NCI-H2227 treated with DMSO at 0.1 percent for 48 hours (cell line): ENCODE measurements around the gene CCDC183.
"Not testable (repeated sequence)": the region's sequence is repeated elsewhere in the genome, so short reads cannot be mapped to it uniquely, and the experiment has no call there.

Source experiments
- DNase-seq: peaks from one replicate; lab custom pipeline; 2025; lab: John Stamatoyannopoulos, UW

Gene CCDC183

DNA sequence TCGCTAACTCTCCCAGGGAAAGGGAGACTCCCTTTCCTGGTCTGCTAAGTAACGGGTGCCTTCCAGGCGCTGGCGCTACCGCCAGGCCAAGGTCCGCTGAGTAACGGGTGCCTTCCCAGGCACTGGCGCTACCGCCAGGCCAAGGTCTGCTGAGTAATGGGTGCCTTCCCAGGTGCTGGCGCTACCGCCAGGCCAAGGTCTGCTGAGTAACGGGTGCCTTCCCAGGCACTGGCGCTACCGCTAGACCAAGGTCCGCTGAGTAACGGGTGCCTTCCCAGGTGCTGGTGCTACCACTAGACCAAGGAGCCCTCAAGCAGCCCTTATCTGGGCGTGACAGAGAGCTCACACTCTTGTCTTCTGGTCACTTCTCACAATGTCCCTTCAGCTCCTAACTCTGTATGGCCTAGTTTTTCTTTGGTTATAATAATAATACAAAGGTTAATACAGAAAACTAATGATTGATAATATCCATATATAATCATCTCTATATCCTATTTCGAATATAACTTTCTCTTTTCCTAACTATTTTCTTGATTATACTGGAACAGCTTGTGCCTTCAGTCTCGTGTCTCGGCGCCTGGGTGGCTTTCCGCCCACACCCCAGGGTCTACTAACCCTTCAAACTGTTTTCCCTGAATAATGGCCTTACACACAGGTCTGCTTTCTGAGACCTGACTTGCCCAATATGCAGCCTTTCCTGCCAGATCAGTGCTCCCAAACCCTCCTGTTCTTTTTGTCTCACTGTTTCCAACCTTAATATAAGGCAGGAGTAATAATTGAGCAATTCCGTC is 10.4 kb upstream of the CCDC183 start:
- not testable (repeated sequence) for DNase-seq

GRCh38 chr9:136786451-136786850 is 9.7 kb upstream of the CCDC183 start:
- no peak for DNase-seq

- not testable (repeated sequence) for DNase-seq
These were observed 9.2 kb upstream of the CCDC183 start for GRCh38 chr9:136786983-136787382.

DNA sequence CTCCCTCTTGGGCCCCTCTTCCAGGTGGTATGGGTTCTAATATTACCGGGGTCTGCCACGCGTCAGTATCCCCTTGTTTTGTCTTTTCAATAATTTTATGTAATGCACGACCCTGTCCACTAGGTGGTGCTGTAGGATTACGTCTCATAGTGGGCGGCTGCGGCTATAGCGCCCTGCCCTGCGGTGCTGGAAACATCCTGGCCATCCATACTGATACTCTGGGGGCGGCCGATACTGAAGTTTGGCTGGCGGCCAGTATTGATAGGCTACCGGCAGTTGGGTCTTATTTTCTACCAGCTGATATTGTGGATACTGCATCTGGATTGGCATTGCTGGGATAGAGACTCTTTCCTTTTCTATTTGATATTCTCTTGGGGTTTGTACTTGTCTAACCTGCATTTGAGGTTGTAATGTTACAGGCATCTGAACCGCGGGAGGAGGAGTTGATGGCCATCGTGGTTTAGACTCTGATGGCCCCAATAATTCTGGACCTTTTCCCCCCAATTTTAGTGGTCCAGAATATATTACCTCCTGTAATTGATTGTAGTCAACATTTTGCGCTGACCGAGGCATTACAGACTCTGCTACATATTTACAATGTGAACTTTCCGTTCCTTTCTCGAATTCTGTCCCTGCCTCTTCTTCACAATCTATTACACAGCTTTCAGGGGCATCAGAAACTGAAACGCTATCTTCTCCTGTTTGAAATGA is 8.3 kb upstream of the CCDC183 start:
- peak; percentile 72 for DNase-seq

DNA sequence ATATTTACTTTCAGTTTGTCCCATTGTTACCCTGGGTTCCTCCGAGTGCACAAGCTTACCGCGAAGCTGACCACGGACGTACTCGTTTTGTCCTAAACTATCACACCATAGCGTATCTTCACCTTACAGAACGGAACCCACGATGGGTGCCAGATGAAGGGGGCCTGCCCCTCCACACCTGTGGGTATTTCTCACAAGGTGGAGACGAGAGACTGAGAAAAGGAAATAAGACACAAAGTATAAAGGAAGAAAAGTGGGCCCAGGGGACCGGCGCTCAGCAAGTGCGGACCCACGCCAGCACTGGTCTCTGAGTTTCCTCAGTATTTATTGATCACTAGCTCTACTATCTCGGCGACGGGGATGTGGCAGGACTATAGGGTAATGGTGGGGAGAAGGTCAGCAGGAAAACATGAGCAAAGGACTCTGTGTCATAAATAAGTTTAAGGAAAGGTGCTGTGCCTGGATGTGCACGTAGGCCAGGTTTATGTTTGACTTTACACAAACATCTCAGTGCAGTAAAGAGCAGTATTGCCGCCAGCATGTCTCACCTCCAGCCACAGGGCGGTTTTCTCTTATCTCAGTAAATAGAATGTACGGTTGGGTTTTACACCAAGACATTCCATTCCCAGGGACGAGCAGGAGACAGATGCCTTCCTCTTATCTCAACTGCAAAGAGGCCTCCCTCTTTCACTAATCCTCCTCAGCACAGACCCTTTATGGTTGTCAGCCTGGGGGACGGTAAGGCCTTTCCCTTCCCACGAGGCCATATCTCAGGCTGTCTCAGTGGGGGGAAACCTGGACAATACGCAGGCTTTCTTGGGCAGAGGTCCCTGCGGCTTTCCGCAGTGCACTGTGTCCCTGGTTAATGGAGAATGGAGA is 7.3 kb upstream of the CCDC183 start:
- DNase-seq: not testable (repeated sequence)

- no peak for DNase-seq
These were observed 6.6 kb upstream of the CCDC183 start for GRCh38 chr9:136789523-136789937.

GRCh38 chr9:136790640-136791515 is 5.3 kb upstream of the CCDC183 start, which contains the start of gene TMEM141:
TMEM141 (plus strand) TSS chr9:136791344; CDS start chr9:136791371, 27 bp downstream.
- peak; percentile 95 for DNase-seq

GRCh38 chr9:136791516-136792276 is 4.4 kb upstream of the CCDC183 start:
- no peak for DNase-seq

GRCh38 chr9:136792321-136793085 is 3.6 kb upstream of the CCDC183 start:
- no peak for DNase-seq

DNA sequence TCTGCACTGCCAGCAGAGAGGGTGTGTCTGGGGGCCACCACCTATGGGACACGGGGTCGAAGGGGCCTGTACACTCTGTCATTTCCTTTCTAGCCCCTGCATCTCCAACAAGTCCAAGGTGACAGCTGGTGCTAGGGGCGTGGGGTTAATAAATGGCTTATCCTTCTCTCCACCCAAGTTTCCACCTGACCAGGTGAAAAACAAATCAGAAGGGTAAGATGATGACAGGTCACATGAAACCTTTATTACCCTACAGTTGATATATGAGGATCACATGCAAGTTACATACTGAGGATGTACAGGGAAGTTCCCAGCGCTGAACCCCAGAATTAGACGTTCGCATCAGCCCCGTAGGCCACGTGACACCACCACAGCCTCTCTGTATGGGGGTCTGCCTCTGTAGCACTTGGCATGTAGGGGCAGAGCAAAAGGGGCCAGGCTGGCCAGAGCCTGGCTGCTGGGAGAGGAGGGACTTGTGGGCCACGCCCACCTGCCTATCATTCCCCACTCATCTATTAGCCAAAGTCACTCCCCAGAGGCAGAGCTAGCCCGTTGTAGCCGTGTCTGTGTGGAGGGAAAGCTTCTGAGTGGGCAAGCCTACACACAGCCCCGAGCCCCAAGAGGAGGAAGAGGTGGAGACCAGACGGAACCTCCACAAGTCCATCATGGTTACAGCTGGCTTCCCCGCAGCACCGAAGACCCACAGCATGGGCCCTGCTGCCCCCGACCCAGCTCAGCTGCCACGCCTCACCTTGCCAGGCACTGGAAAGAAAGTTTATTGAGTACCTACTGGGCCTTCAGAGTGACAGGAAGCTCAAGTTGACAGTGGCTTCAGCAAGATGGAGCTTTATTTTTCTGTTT is 2.8 kb upstream of the CCDC183 start:
- no peak for DNase-seq

- no peak for DNase-seq
These were observed 1.7 kb upstream of the CCDC183 start for GRCh38 chr9:136794281-136794999.

DNA sequence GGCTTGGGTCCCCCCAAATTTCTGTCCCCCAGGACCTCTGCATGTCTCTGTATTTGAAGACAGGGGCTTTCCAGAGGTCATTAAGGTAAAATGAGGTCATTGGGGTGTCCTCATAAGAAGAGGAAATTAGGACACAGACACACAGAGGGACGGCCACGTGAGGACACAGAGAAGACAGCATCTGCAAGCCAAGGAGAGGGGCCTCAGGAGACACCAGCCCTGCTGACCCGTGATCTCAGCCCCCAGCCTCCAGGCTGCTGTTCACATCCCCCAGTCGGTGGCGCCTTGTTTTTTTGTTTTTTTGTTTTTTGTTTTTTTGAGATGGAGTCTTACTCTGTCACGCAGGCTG is 1.2 kb upstream of the CCDC183 start:
- DNase-seq: no peak

- DNase-seq: not testable (repeated sequence)
These were observed 723 bp downstream of the CCDC183 start for GRCh38 chr9:136796775-136797347.

GRCh38 chr9:136798708-136799078 is 2.6 kb downstream of the CCDC183 start:
- DNase-seq: no peak

DNA sequence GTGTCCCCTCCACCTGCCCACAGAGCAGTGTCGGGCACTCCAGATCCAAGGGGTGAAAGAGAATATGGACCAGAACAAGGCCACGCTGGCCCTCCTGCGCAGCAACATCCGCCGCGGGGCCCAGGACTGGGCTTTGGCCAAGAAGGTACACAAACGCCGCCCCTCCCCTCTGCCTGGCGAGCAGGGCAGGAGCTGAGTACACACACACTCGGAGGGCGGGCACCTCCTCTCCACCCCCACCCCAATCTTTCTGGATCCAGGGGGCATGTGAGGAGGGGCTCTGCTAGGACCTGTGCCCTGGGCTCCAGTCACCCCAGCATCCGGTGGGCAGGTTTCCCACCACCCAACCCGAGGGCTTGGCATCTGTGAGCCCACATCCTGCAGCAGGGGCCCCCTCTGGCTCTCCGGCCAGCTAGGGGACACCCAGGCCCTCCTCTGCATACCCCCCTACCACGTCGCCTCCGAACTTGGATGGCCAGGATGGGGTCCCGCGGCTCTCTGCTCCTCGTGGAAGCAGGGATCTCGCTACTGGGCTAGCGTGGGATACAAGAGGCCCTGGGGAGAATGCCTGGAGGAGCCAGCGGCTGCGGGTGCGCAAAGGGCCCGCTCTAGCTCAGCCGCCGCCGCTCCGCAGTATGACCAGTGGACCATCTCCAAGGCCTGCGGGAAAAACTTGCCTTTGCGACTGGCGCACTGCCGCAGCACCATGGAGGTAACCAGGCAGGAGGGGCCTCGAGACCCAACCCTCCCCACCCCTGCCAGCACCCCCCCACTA is 3.1 kb downstream of the CCDC183 start:
- DNase-seq: no peak

GRCh38 chr9:136799854-136800657 is 3.9 kb downstream of the CCDC183 start:
- peak; percentile 78 for DNase-seq
